ENCODE results near the gene MOSPD3.

MOSPD3 gene

DNA sequence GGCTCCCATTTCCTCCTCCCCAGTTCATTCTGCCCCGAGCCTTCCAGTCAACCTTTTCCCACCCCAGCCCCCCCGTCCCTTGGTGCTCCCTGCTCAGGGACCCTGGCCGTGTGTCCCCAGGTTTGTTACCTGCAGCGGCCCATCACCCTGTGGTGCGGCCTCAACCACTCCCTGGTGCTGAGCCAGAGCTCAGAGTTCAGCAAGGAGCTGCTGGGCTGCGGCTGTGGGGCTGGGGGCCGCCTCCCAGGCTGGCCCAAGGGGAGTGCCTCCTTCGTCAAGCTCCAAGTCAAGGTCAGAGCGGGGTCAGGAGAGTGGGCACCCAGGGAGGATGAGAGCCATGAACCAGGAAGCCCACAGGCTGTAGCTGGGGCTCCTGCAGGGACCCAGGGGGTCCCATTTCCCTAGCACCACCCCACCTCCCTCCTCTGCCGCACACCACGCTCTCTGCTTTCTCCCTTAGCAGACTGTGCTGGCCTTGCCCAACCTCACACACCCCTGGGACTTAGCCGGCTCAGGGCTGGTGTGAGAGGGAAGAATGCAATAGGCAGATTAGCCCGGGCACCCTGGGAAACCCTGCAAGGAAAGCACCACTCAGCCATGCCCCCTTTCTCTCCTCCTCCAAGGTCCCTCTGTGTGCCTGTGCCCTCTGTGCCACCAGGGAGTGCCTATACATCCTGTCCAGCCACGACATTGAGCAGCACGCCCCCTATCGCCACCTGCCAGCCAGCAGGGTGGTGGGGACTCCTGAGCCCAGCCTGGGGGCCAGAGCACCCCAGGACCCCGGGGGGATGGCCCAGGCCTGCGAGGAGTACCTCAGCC, 12.2 kb upstream of the MOSPD3 start:
- DNase-seq (ENCODE audit: extremely low read depth, low read depth): no peak

DNA sequence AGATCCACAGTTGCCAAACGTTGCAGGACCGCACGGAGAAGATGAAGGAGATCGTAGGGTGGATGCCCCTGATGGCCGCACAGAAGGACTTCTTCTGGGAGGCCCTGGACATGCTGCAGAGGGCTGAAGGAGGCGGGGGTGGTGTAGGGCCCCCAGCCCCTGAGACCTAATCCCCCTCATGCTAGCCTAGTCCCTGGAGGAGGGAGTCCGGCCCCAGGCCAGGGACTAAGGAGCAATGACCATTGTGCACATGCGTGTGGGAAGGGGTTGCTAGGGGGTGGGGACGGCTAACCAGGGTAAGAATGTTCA, 11.7 kb upstream of the MOSPD3 start:
- no peak for TF ChIP-seq CTCF (IDR thresholded peaks at IDR 0.05; ENCODE audit: low read depth, low read length, missing control alignments)
- H3K4me3 ChIP-seq (replicated peaks; ENCODE audit: low read depth, low read length): no peak overlapping the region
- DNase-seq (ENCODE audit: extremely low read depth, low read depth): no peak

More for the DNA sequence above, 12.2 kb upstream of the MOSPD3 start:
- no peak overlapping the region for H3K4me3 ChIP-seq (replicated peaks; ENCODE audit: low read depth, low read length)
- TF ChIP-seq CTCF (IDR thresholded peaks at IDR 0.05; ENCODE audit: low read depth, low read length, missing control alignments): no peak

GRCh38 chr7:100602889-100603725, 9.2 kb upstream of the MOSPD3 start:
- peak overlapping the region; percentile 86 for H3K4me3 ChIP-seq (replicated peaks; ENCODE audit: low read depth, low read length)
- TF ChIP-seq CTCF (IDR thresholded peaks at IDR 0.05; ENCODE audit: low read depth, low read length, missing control alignments): no peak
- peak; percentile 78 for DNase-seq (ENCODE audit: extremely low read depth, low read depth)

DNA sequence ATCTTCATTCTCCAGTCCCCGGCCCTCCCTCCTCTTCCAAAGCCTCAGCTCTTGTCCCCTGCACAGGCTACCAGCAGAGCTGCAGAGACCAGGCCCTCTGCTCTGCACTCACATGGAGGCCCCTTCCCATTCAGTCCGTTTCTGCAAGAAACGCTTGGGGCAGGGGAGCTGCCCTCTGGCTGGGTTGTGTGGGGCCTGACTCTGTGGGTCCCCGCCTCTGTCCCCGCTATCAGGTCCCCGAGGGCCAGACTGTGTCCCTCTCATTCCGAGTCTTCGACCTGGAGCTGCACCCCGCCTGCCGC, 8.7 kb upstream of the MOSPD3 start:
- DNase-seq (ENCODE audit: extremely low read depth, low read depth): no peak
- no peak for TF ChIP-seq CTCF (IDR thresholded peaks at IDR 0.05; ENCODE audit: low read depth, low read length, missing control alignments)
- H3K4me3 ChIP-seq (replicated peaks; ENCODE audit: low read depth, low read length): peak overlapping the region; percentile 86

GRCh38 chr7:100604028-100604975, 8.0 kb upstream of the MOSPD3 start:
- peak; percentile 47 for TF ChIP-seq CTCF (IDR thresholded peaks at IDR 0.05; ENCODE audit: low read depth, low read length, missing control alignments)
- peak overlapping the region; percentile 86 for H3K4me3 ChIP-seq (replicated peaks; ENCODE audit: low read depth, low read length)
- DNase-seq (ENCODE audit: extremely low read depth, low read depth): no peak
